Measurements from ENCODE around the gene ELAVL1. TPM values are rescaled to one million over a fixed set of nuclear protein-coding genes. Genes with fewer than 3 reads are reported as not detected.

ELAVL1 gene
- polyA plus RNA-seq, 1 of the 3 experiments (the other 2 are of a cell fraction) = 49.6 TPM

DNA sequence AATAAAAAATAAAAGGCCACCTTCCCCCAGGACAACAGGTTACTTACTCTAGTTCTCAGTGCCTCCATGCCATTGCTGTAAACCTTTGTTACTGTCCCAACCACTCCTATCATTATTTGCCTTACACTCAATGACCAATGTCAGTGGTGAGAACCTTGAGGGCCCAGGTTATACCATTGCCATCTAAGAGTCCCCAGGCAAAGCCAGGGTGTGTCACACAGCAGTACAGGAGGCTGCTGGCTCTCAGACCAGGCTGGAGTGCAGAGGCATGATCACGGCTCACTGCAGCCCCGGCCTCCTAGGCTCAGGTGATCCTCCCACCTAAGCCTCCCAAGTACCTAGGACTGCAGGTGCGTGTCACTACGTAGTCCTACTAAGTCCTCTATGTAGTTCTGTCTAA, 6.1 kb downstream of the ELAVL1 start:
- Histone ChIP-seq H3K27me3 (ENCODE audit: insufficient read depth) (no peaks in the 10 kb centered on the region), H3K79me2 (ENCODE audit: insufficient read depth) (peaks cover 100% of the 10 kb centered on the region), H3K27ac (ENCODE audit: low read depth in 2 of 2, low read length in 1 of 2) (no peak overlapping the region), H3K36me3 (replicated peaks in 1 of 2; ENCODE audit: control insufficient read depth in 1 of 2, insufficient read depth in 2 of 2, low read length in 1 of 2) (peaks cover 3 to 5% of the 10 kb centered on the region in 2 experiments), H4K20me1 (ENCODE audit: insufficient read depth) (peaks cover 98% of the 10 kb centered on the region), H3K4me2 (no peak overlapping the region), H2AFZ (ENCODE audit: low read depth) (no peak overlapping the region), H3K4me3 (ENCODE audit: low read depth in 2 of 2, low read length in 1 of 2) (no peak overlapping the region), H3K4me1 (ENCODE audit: control insufficient read depth in 1 of 2, insufficient read depth in 2 of 2, low read depth in 1 of 2, low read length in 1 of 2) (peaks cover 5 to 27% of the 10 kb centered on the region in 2 experiments; a peak in 2 of 4 replicates), H3K9me2 (no peaks in the 10 kb centered on the region), H3F3A (replicated peaks; ENCODE audit: insufficient read depth) (peaks cover 8% of the 10 kb centered on the region), H3K9ac (no peak overlapping the region), H3K9me3 (no peaks in the 10 kb centered on the region)
- no peak for TF ChIP-seq FOXM1 (IDR thresholded peaks at IDR 0.05; ENCODE audit: low read depth)
- no peak for TF ChIP-seq SIN3A (IDR thresholded peaks at IDR 0.05; ENCODE audit: borderline replicate concordance, low read depth, low read length)
- no peak for TF ChIP-seq USF1 (IDR thresholded peaks at IDR 0.05; ENCODE audit: borderline replicate concordance, low read depth)
- no peak for TF ChIP-seq FOXJ3 (CRISPR knock-in tag; IDR thresholded peaks at IDR 0.05)
- no peak for TF ChIP-seq TEAD4 (IDR thresholded peaks at IDR 0.05; ENCODE audit: borderline replicate concordance, insufficient read depth)
- TF ChIP-seq TAF1 (IDR thresholded peaks at IDR 0.05; ENCODE audit: borderline replicate concordance, low read depth, low read length) = no peak
- no peak for TF ChIP-seq RFX5 (IDR thresholded peaks at IDR 0.05; ENCODE audit: low read length)
- TF ChIP-seq MAX (IDR thresholded peaks at IDR 0.05; ENCODE audit: low read depth) = no peak
- no peak for TF ChIP-seq MEF2A (IDR thresholded peaks at IDR 0.05; ENCODE audit: borderline replicate concordance, low read depth)
- no peak for TF ChIP-seq USF2 (IDR thresholded peaks at IDR 0.05; ENCODE audit: borderline replicate concordance, low read depth, low read length)
- TF ChIP-seq REST (IDR thresholded peaks at IDR 0.05; ENCODE audit: low read depth, low read length) = no peak
- TF ChIP-seq YY1 (IDR thresholded peaks at IDR 0.05; ENCODE audit: low read depth) = no peak
- TF ChIP-seq CTCF (IDR thresholded peaks at IDR 0.05) = no peak
- no peak for TF ChIP-seq ELF1 (IDR thresholded peaks at IDR 0.05)
- no peak for TF ChIP-seq FOSL2 (IDR thresholded peaks at IDR 0.05; ENCODE audit: borderline replicate concordance, low read depth)
- no peak for TF ChIP-seq RCOR1 (IDR thresholded peaks at IDR 0.05; ENCODE audit: low read length)
- TF ChIP-seq TCF12 (IDR thresholded peaks at IDR 0.05) = no peak
- 100% methylated on average over 4 of the region's 4 CpGs for WGBS (ENCODE audit: low lambda C conversion rate)
- DNase-seq = no peak
- CTCF ChIA-PET = interaction anchor here (1.8 to 6.4 kb wide), 2 partner anchors 28 to 54 kb away, joined by 6 to 81 read pairs; no protein-coding TSS in a partner anchor
- POLR2A ChIA-PET = no interaction called here

Measured in SK-N-SH (cell line).